Measurements from ENCODE around the gene CDK6. TPM values are rescaled to one million over a fixed set of nuclear protein-coding genes. Genes with fewer than 3 reads are reported as not detected.

The CDK6 gene
- total RNA-seq, 1 experiment from 2014 or later, result 175 TPM

GRCh38 chr7:92626281-92626809 is 210.0 kb downstream of the CDK6 start:
- Mint-ChIP-seq H3K27me3 (ENCODE audit: insufficient read depth, unreplicated experiment) (no peaks in the 10 kb centered on the region), H3K4me1 (ENCODE audit: low read depth, unreplicated experiment) (peaks cover 1% of the 10 kb centered on the region), H3K9me3 (ENCODE audit: unreplicated experiment) (peaks cover 10% of the 10 kb centered on the region), H3K4me3 (ENCODE audit: unreplicated experiment) (no peak overlapping the region), H3K27ac (ENCODE audit: unreplicated experiment) (no peak overlapping the region), H3K36me3 (ENCODE audit: insufficient read depth, unreplicated experiment) (peaks cover 66% of the 10 kb centered on the region)
- H3K27me3 ChIP-seq (replicated peaks; ENCODE audit: control insufficient read depth, insufficient read depth, low read length), result no peaks in the 10 kb centered on the region
- no peak overlapping the region for H3K4me3 ChIP-seq (ENCODE audit: low read depth, low read length)
- no peak for TF ChIP-seq CTCF (IDR thresholded peaks at IDR 0.05; ENCODE audit: insufficient read depth in 1 of 2, low read depth in 1 of 2, low read length in 1 of 2, severe bottlenecking in 1 of 2, unreplicated experiment in 1 of 2)
- no TSS peak for BruUV-seq (replicated peaks)
- no peak for DNase-seq
- H3K9me3 ChIP-seq, result no peaks in the 10 kb centered on the region; the same call in 1 of the 2 replicates
- ChIA-PET CTCF (no interaction called here), POLR2A (no interaction called here)
- intact Hi-C loops (cut with micrococcal nuclease; ENCODE audit: unreplicated experiment), result no loop called here
- no peaks in the 10 kb centered on the region; the same call in 1 of the 2 replicates for H3K36me3 ChIP-seq (ENCODE audit: control insufficient read depth, insufficient read depth, low read length)
- no peaks in the 10 kb centered on the region for H3K4me1 ChIP-seq

- H3K9me3 ChIP-seq, result no peaks in the 10 kb centered on the region; the same call in 1 of the 2 replicates
- H3K27ac Mint-ChIP-seq (ENCODE audit: unreplicated experiment), result no peak overlapping the region
- no peak overlapping the region for H3K4me3 ChIP-seq (ENCODE audit: low read depth, low read length)
- no peak overlapping the region for H3K4me3 Mint-ChIP-seq (ENCODE audit: unreplicated experiment)
- H3K27me3 ChIP-seq (replicated peaks; ENCODE audit: control insufficient read depth, insufficient read depth, low read length), result no peaks in the 10 kb centered on the region
- H3K36me3 Mint-ChIP-seq (ENCODE audit: insufficient read depth, unreplicated experiment), result peaks cover 70% of the 10 kb centered on the region
- intact Hi-C loops (cut with micrococcal nuclease; ENCODE audit: unreplicated experiment), result no loop called here
- no peaks in the 10 kb centered on the region for H3K4me1 ChIP-seq
- no peak for TF ChIP-seq CTCF (IDR thresholded peaks at IDR 0.05; ENCODE audit: insufficient read depth in 1 of 2, low read depth in 1 of 2, low read length in 1 of 2, severe bottlenecking in 1 of 2, unreplicated experiment in 1 of 2)
- no TSS peak for BruUV-seq (replicated peaks)
- no peaks in the 10 kb centered on the region for H3K27me3 Mint-ChIP-seq (ENCODE audit: insufficient read depth, unreplicated experiment)
- H3K36me3 ChIP-seq (ENCODE audit: control insufficient read depth, insufficient read depth, low read length), result no peaks in the 10 kb centered on the region
- H3K9me3 Mint-ChIP-seq (ENCODE audit: unreplicated experiment), result peaks cover 9% of the 10 kb centered on the region
- ChIA-PET POLR2A (no interaction called here), CTCF (no interaction called here)
- no peak for DNase-seq
- H3K4me1 Mint-ChIP-seq (ENCODE audit: low read depth, unreplicated experiment), result peaks cover 7% of the 10 kb centered on the region
These were observed 210.8 kb downstream of the CDK6 start for GRCh38 chr7:92625617-92626016.

GRCh38 chr7:92624298-92624996 is 211.9 kb downstream of the CDK6 start:
- Mint-ChIP-seq H3K27me3 (ENCODE audit: insufficient read depth, unreplicated experiment) (no peaks in the 10 kb centered on the region), H3K9me3 (ENCODE audit: unreplicated experiment) (no peaks in the 10 kb centered on the region), H3K4me3 (ENCODE audit: unreplicated experiment) (no peak overlapping the region), H3K36me3 (ENCODE audit: insufficient read depth, unreplicated experiment) (peaks cover 65% of the 10 kb centered on the region), H3K27ac (ENCODE audit: unreplicated experiment) (no peak overlapping the region), H3K4me1 (ENCODE audit: low read depth, unreplicated experiment) (peaks cover 7% of the 10 kb centered on the region)
- Histone ChIP-seq H3K27me3 (replicated peaks; ENCODE audit: control insufficient read depth, insufficient read depth, low read length) (no peaks in the 10 kb centered on the region), H3K9me3 (no peaks in the 10 kb centered on the region; the same call in 1 of the 2 replicates), H3K4me3 (ENCODE audit: low read depth, low read length) (no peak overlapping the region), H3K4me1 (no peaks in the 10 kb centered on the region), H3K36me3 (ENCODE audit: control insufficient read depth, insufficient read depth, low read length) (peaks cover 1% of the 10 kb centered on the region; the same call in 1 of the 2 replicates)
- ChIA-PET POLR2A (no interaction called here), CTCF (interaction anchor here (0.6 kb wide), 1 partner anchor 91 kb away, joined by 3 read pairs; no protein-coding TSS in a partner anchor)
- no peak for DNase-seq
- no peak for TF ChIP-seq CTCF (IDR thresholded peaks at IDR 0.05; ENCODE audit: insufficient read depth in 1 of 2, low read depth in 1 of 2, low read length in 1 of 2, severe bottlenecking in 1 of 2, unreplicated experiment in 1 of 2)
- no TSS peak for BruUV-seq (replicated peaks)
- intact Hi-C loops (cut with micrococcal nuclease; ENCODE audit: unreplicated experiment), result no loop called here
